ENCODE results near the gene CDK3. TPM values are rescaled to one million over a fixed set of nuclear protein-coding genes. Genes with fewer than 3 reads are reported as not detected.

Gene CDK3
- polyA plus RNA-seq, 3 donors from 2014 or later, result 1.0 to 1.1 TPM; not detected in 1

- H3K9me3 Mint-ChIP-seq, result no peaks in the 10 kb centered on the region
- no peaks in the 10 kb centered on the region for H3K36me3 Mint-ChIP-seq
- peaks cover 0 to 5% (median 1%) of the 10 kb centered on the region in 3 donors for H3K27me3 Mint-ChIP-seq (ENCODE audit: low read depth in 3 of 3)
- no peak overlapping the region for H3K27ac Mint-ChIP-seq
- H3K4me1 Mint-ChIP-seq, result no peaks in the 10 kb centered on the region
- H3K4me3 Mint-ChIP-seq, result no peak overlapping the region
- no peak for DNase-seq
Observed at GRCh38 chr17:76013377-76013932, 12.8 kb downstream of the CDK3 start.

GRCh38 chr17:76014100-76014924, 13.7 kb downstream of the CDK3 start:
- H3K4me1 Mint-ChIP-seq, result no peaks in the 10 kb centered on the region
- peaks cover 0 to 5% (median 1%) of the 10 kb centered on the region in 3 donors for H3K27me3 Mint-ChIP-seq (ENCODE audit: low read depth in 3 of 3)
- peak; percentile 65 to 74 (median 71) for DNase-seq
- H3K4me3 Mint-ChIP-seq, result no peak overlapping the region
- peak overlapping the region in 1 of 6 donors; percentile 19 for H3K27ac Mint-ChIP-seq
- no peaks in the 10 kb centered on the region for H3K36me3 Mint-ChIP-seq
- no peaks in the 10 kb centered on the region for H3K9me3 Mint-ChIP-seq

GRCh38 chr17:76014925-76015261, 14.2 kb downstream of the CDK3 start:
- no peak overlapping the region for H3K4me3 Mint-ChIP-seq
- no peaks in the 10 kb centered on the region for H3K4me1 Mint-ChIP-seq
- H3K27ac Mint-ChIP-seq, result no peak overlapping the region
- no peaks in the 10 kb centered on the region for H3K9me3 Mint-ChIP-seq
- peaks cover 0 to 4% (median 0%) of the 10 kb centered on the region in 3 donors for H3K27me3 Mint-ChIP-seq (ENCODE audit: low read depth in 3 of 3)
- DNase-seq, result no peak
- H3K36me3 Mint-ChIP-seq, result no peaks in the 10 kb centered on the region

- H3K4me1 Mint-ChIP-seq, result no peaks in the 10 kb centered on the region
- no peaks in the 10 kb centered on the region for H3K9me3 Mint-ChIP-seq
- no peak for DNase-seq
- H3K27ac Mint-ChIP-seq, result no peak overlapping the region
- H3K27me3 Mint-ChIP-seq (ENCODE audit: low read depth in 3 of 3), result peaks cover 0 to 2% (median 0%) of the 10 kb centered on the region in 3 donors
- H3K4me3 Mint-ChIP-seq, result no peak overlapping the region
- no peaks in the 10 kb centered on the region for H3K36me3 Mint-ChIP-seq
Observed at GRCh38 chr17:76017481-76018339, 17.1 kb downstream of the CDK3 start.

- peaks cover 0 to 2% (median 0%) of the 10 kb centered on the region in 3 donors for H3K27me3 Mint-ChIP-seq (ENCODE audit: low read depth in 3 of 3)
- no peaks in the 10 kb centered on the region for H3K9me3 Mint-ChIP-seq
- DNase-seq, result no peak
- no peaks in the 10 kb centered on the region for H3K36me3 Mint-ChIP-seq
- no peaks in the 10 kb centered on the region for H3K4me1 Mint-ChIP-seq
- H3K27ac Mint-ChIP-seq, result no peak overlapping the region
- no peak overlapping the region for H3K4me3 Mint-ChIP-seq
Observed at GRCh38 chr17:76018340-76018680, 17.7 kb downstream of the CDK3 start.

GRCh38 chr17:76018801-76019200, 18.1 kb downstream of the CDK3 start:
- no peak for DNase-seq
- Mint-ChIP-seq H3K9me3 (no peaks in the 10 kb centered on the region), H3K4me3 (no peak overlapping the region), H3K36me3 (no peaks in the 10 kb centered on the region), H3K27me3 (ENCODE audit: low read depth in 3 of 3) (no peaks in the 10 kb centered on the region), H3K27ac (no peak overlapping the region), H3K4me1 (no peaks in the 10 kb centered on the region)

- H3K4me1 Mint-ChIP-seq, result no peaks in the 10 kb centered on the region
- no peaks in the 10 kb centered on the region for H3K36me3 Mint-ChIP-seq
- H3K27ac Mint-ChIP-seq, result peak overlapping the region in 2 of 6 donors; percentile 17 to 39
- no peaks in the 10 kb centered on the region for H3K9me3 Mint-ChIP-seq
- H3K27me3 Mint-ChIP-seq (ENCODE audit: low read depth in 3 of 3), result no peaks in the 10 kb centered on the region
- DNase-seq, result no peak
- no peak overlapping the region for H3K4me3 Mint-ChIP-seq
Observed at GRCh38 chr17:76019833-76020467, 19.3 kb downstream of the CDK3 start.

- Mint-ChIP-seq H3K4me3 (no peak overlapping the region), H3K9me3 (no peaks in the 10 kb centered on the region), H3K4me1 (no peaks in the 10 kb centered on the region), H3K36me3 (no peaks in the 10 kb centered on the region), H3K27me3 (ENCODE audit: low read depth in 3 of 3) (no peaks in the 10 kb centered on the region), H3K27ac (no peak overlapping the region)
- no peak for DNase-seq
Observed at GRCh38 chr17:76022285-76022684, 21.6 kb downstream of the CDK3 start.

- Mint-ChIP-seq H3K4me3 (no peak overlapping the region), H3K27ac (no peak overlapping the region)
Observed at GRCh38 chr17:76022973-76023899, 22.6 kb downstream of the CDK3 start.

GRCh38 chr17:76023900-76024237, 23.2 kb downstream of the CDK3 start:
- DNase-seq, result no peak
- H3K27me3 Mint-ChIP-seq (ENCODE audit: low read depth in 3 of 3), result no peaks in the 10 kb centered on the region
- no peaks in the 10 kb centered on the region for H3K36me3 Mint-ChIP-seq
- H3K4me3 Mint-ChIP-seq, result no peak overlapping the region
- no peaks in the 10 kb centered on the region for H3K9me3 Mint-ChIP-seq
- no peaks in the 10 kb centered on the region for H3K4me1 Mint-ChIP-seq
- H3K27ac Mint-ChIP-seq, result no peak overlapping the region

More at GRCh38 chr17:76022973-76023899, 22.6 kb downstream of the CDK3 start:
- Mint-ChIP-seq H3K36me3 (no peaks in the 10 kb centered on the region), H3K4me1 (no peaks in the 10 kb centered on the region), H3K9me3 (no peaks in the 10 kb centered on the region), H3K27me3 (ENCODE audit: low read depth in 3 of 3) (no peaks in the 10 kb centered on the region)
- no peak for DNase-seq

- H3K36me3 Mint-ChIP-seq, result no peaks in the 10 kb centered on the region
- no peak overlapping the region for H3K27ac Mint-ChIP-seq
- DNase-seq, result no peak
- no peak overlapping the region for H3K4me3 Mint-ChIP-seq
- no peaks in the 10 kb centered on the region for H3K9me3 Mint-ChIP-seq
- H3K4me1 Mint-ChIP-seq, result peaks cover 5% of the 10 kb centered on the region in 2 donors
- no peaks in the 10 kb centered on the region for H3K27me3 Mint-ChIP-seq (ENCODE audit: low read depth in 3 of 3)
Observed at GRCh38 chr17:76024353-76024752, 23.7 kb downstream of the CDK3 start.

GRCh38 chr17:76025294-76025693, 24.6 kb downstream of the CDK3 start:
- H3K27ac Mint-ChIP-seq, result no peak overlapping the region
- no peaks in the 10 kb centered on the region for H3K36me3 Mint-ChIP-seq
- H3K4me3 Mint-ChIP-seq, result no peak overlapping the region
- no peak for DNase-seq
- H3K27me3 Mint-ChIP-seq (ENCODE audit: low read depth in 3 of 3), result peaks cover 0 to 5% (median 0%) of the 10 kb centered on the region in 3 donors
- H3K9me3 Mint-ChIP-seq, result no peaks in the 10 kb centered on the region
- peaks cover 12 to 13% of the 10 kb centered on the region in 2 donors for H3K4me1 Mint-ChIP-seq

GRCh38 chr17:76026714-76027158, 26.1 kb downstream of the CDK3 start:
- Mint-ChIP-seq H3K4me3 (no peak overlapping the region), H3K36me3 (no peaks in the 10 kb centered on the region), H3K9me3 (no peaks in the 10 kb centered on the region), H3K27ac (no peak overlapping the region), H3K4me1 (peaks cover 12 to 13% of the 10 kb centered on the region in 2 donors), H3K27me3 (ENCODE audit: low read depth in 3 of 3) (peaks cover 0 to 5% (median 0%) of the 10 kb centered on the region in 3 donors)
- DNase-seq, result no peak
